T-cell (primary cell): ENCODE results near the gene MRPS27. TPM values are rescaled to one million over a fixed set of nuclear protein-coding genes. Genes with fewer than 3 reads are reported as not detected.

ENCODE experiments used
- ATAC-seq, 4 experiments: fragments of 200-7000 bp in 3 of 4; fragments of 150-1000 bp in 1 of 4; cut with Tn5 transposase; replicated peaks in 1 of 4; 1 replicate in 3 of 4; 2 replicates in 1 of 4; pipeline ENCODE4 v1.10.0; 2021; ENCODE audit warnings: moderate library complexity in 3 of 4, mild to moderate bottlenecking in 2 of 4, moderate number of reproducible peaks in 1 of 4
- CTCF ChIA-PET, 2 donors: fragments of 300-600 bp; sonication (Branson Sonifier 250); formaldehyde crosslinking; loops; one replicate each; lab custom pipeline; 2022; ENCODE audit warnings: antibody characterized with exemption in 2 of 2; lab: Charles Lee
- POLR2A ChIA-PET, 2 donors: fragments of 300-600 bp; sonication (Branson Sonifier 250); formaldehyde crosslinking; loops; one replicate each; lab custom pipeline; 2022; ENCODE audit warnings: antibody characterized with exemption in 2 of 2; lab: Charles Lee
- DNase-seq, 35 experiments: peaks; one replicate each; pipeline versions ENCODE4 v3.0.0 to v3.0.0-alpha.2; 2013 to 2023
- H3K27ac ChIP-seq: one replicate; pipeline ENCODE4 v1.5.1; 2013; ENCODE audit warnings: low read length
- H3K27me3 ChIP-seq, 2 experiments: replicated peaks in 1 of 2; 1 replicate in 1 of 2; 2 replicates in 1 of 2; pipeline versions ENCODE4 v1.6.1 to v1.7.0; 2013; ENCODE audit warnings: low read length in 1 of 2, mixed read lengths in 1 of 2; ENCODE audit not compliant: control insufficient read depth in 2 of 2, insufficient read depth in 2 of 2; ENCODE audit errors: extremely low read depth in 1 of 2
- H3K36me3 ChIP-seq, 2 donors: 1 replicate in 1 of 2; 2 replicates in 1 of 2; pipeline versions ENCODE4 v1.6.1 to v1.7.0; 2013; ENCODE audit warnings: low read length in 1 of 2; ENCODE audit not compliant: control insufficient read depth in 2 of 2, insufficient read depth in 1 of 2; ENCODE audit errors: extremely low read depth in 1 of 2
- H3K4me1 ChIP-seq, 2 experiments: 1 replicate in 1 of 2; 2 replicates in 1 of 2; pipeline versions ENCODE4 v1.6.1 to v1.7.0; 2013; ENCODE audit warnings: low read length in 2 of 2, mixed read lengths in 1 of 2; ENCODE audit not compliant: insufficient read depth in 2 of 2, control insufficient read depth in 1 of 2; ENCODE audit errors: extremely low read depth in 1 of 2
- H3K4me3 ChIP-seq, 2 donors: 1 replicate in 1 of 2; 2 replicates in 1 of 2; pipeline versions ENCODE4 v1.5.1 to v1.7.0; 2013; ENCODE audit warnings: mild to moderate bottlenecking in 2 of 2, low read length in 1 of 2, moderate library complexity in 1 of 2; ENCODE audit not compliant: control insufficient read depth in 1 of 2; ENCODE audit errors: extremely low read depth in 1 of 2
- H3K9me3 ChIP-seq: 2 replicates; pipeline ENCODE4 v1.7.0; 2013
- H3K27ac Mint-ChIP-seq, 2 donors: one replicate each; pipeline ENCODE4 v1.8.0; 2020 to 2021; ENCODE audit warnings: mild to moderate bottlenecking in 2 of 2, mixed read lengths in 2 of 2
- H3K27me3 Mint-ChIP-seq, 2 donors: one replicate each; pipeline ENCODE4 v1.8.0; 2021 to 2022; ENCODE audit warnings: mixed read lengths in 2 of 2
- H3K36me3 Mint-ChIP-seq: one replicate; pipeline ENCODE4 v1.8.0; 2021; ENCODE audit warnings: mixed read lengths
- H3K4me1 Mint-ChIP-seq, 3 donors: one replicate each; pipeline ENCODE4 v1.8.0; 2020 to 2022; ENCODE audit warnings: mixed read lengths in 3 of 3, mild to moderate bottlenecking in 1 of 3
- H3K4me3 Mint-ChIP-seq, 3 donors: one replicate each; pipeline ENCODE4 v1.8.0; 2020 to 2022; ENCODE audit warnings: mild to moderate bottlenecking in 3 of 3, mixed read lengths in 3 of 3, moderate library complexity in 3 of 3
- H3K9me3 Mint-ChIP-seq, 3 donors: one replicate each; pipeline ENCODE4 v1.8.0; 2020 to 2022; ENCODE audit warnings: mixed read lengths in 3 of 3
- WGBS: methylation state at CpG from one replicate; pipeline ENCODE4 v1.1.5; 2013; ENCODE audit warnings: missing lambda C conversion rate; ENCODE audit not compliant: insufficient coverage; 5-methylcytosine and 5-hydroxymethylcytosine counted together
- total RNA-seq, 35 experiments: library from RNA in 6 of 35; stranded (reverse) in 6 of 35; fragments of 120-200 nt in 1 of 35; gene quantifications; one replicate each; pipeline versions ENCODE4 v1.2.1 to v1.2.4 and lab custom pipeline; 2013 to 2026

Gene MRPS27
- total RNA-seq, 5 donors from 2014 or later (not counting 1 experiment from before 2014, with no cell fraction given) = 34.4 to 43.3 (median 39.7) TPM

- Mint-ChIP-seq H3K27me3 (no peaks in the 10 kb centered on the region), H3K36me3 (peaks cover 48% of the 10 kb centered on the region), H3K9me3 (no peaks in the 10 kb centered on the region), H3K27ac (no peak overlapping the region), H3K4me3 (no peak overlapping the region), H3K4me1 (peaks cover 3 to 5% (median 4%) of the 10 kb centered on the region in 3 donors)
- Histone ChIP-seq H3K27ac (no peak overlapping the region), H3K9me3 (no peaks in the 10 kb centered on the region), H3K36me3 (peaks cover 0 to under 1% of the 10 kb centered on the region in 2 donors), H3K4me3 (no peak overlapping the region), H3K4me1 (peaks cover 0 to 16% of the 10 kb centered on the region in 2 experiments), H3K27me3 (no peaks in the 10 kb centered on the region)
- ChIA-PET POLR2A (no interaction called here), CTCF (no interaction called here)
- DNase-seq (no peak), ATAC-seq (no peak)
These were observed 33.0 kb upstream of the MRPS27 start for GRCh38 chr5:72353046-72353445.

- peaks cover 3 to 5% (median 4%) of the 10 kb centered on the region in 3 donors for H3K4me1 Mint-ChIP-seq
- H3K9me3 ChIP-seq = no peaks in the 10 kb centered on the region
- H3K27me3 Mint-ChIP-seq = no peaks in the 10 kb centered on the region
- no peaks in the 10 kb centered on the region for H3K27me3 ChIP-seq
- WGBS = no CpG with 5 or more reads among the region's 1 CpG
- H3K4me1 ChIP-seq = peaks cover 0 to 16% of the 10 kb centered on the region in 2 experiments
- H3K4me3 ChIP-seq = no peak overlapping the region
- H3K4me3 Mint-ChIP-seq = no peak overlapping the region
- CTCF ChIA-PET = no interaction called here
- DNase-seq (no peak), ATAC-seq (no peak)
- no peaks in the 10 kb centered on the region for H3K36me3 ChIP-seq
- no peaks in the 10 kb centered on the region for H3K9me3 Mint-ChIP-seq
- POLR2A ChIA-PET = no interaction called here
- H3K36me3 Mint-ChIP-seq = peaks cover 47% of the 10 kb centered on the region
- H3K27ac Mint-ChIP-seq = no peak overlapping the region
- no peak overlapping the region for H3K27ac ChIP-seq
These were observed 32.6 kb upstream of the MRPS27 start for GRCh38 chr5:72352616-72353015.

- CTCF ChIA-PET = no interaction called here
- no peak for ATAC-seq
- no peak for DNase-seq
- Mint-ChIP-seq H3K36me3 (peaks cover 52% of the 10 kb centered on the region), H3K4me3 (no peak overlapping the region), H3K9me3 (no peaks in the 10 kb centered on the region), H3K27ac (no peak overlapping the region), H3K4me1 (peaks cover 3 to 5% (median 4%) of the 10 kb centered on the region in 3 donors), H3K27me3 (no peaks in the 10 kb centered on the region)
- POLR2A ChIA-PET = no interaction called here
- no peak overlapping the region for H3K4me3 ChIP-seq
- H3K9me3 ChIP-seq = no peaks in the 10 kb centered on the region
- H3K27me3 ChIP-seq = no peaks in the 10 kb centered on the region
- WGBS = 100% methylated on average over 1 of the region's 2 CpGs
- peaks cover 0 to 8% of the 10 kb centered on the region in 2 donors for H3K36me3 ChIP-seq
- no peak overlapping the region for H3K27ac ChIP-seq
- peaks cover 0 to 16% of the 10 kb centered on the region in 2 experiments for H3K4me1 ChIP-seq
These were observed 31.3 kb upstream of the MRPS27 start for GRCh38 chr5:72351376-72351775.

GRCh38 chr5:72347801-72348308 lies 27.8 kb upstream of the MRPS27 start:
- POLR2A ChIA-PET = no interaction called here
- DNase-seq (no peak), ATAC-seq (no peak)
- peaks cover 3 to 22% of the 10 kb centered on the region in 2 donors for H3K36me3 ChIP-seq
- WGBS = no CpG with 5 or more reads among the region's 4 CpGs
- H3K27ac Mint-ChIP-seq = no peak overlapping the region
- peaks cover 3 to 5% (median 4%) of the 10 kb centered on the region in 3 donors for H3K4me1 Mint-ChIP-seq
- H3K36me3 Mint-ChIP-seq = peaks cover 66% of the 10 kb centered on the region
- H3K9me3 ChIP-seq = no peaks in the 10 kb centered on the region
- H3K4me1 ChIP-seq = peaks cover 0 to 16% of the 10 kb centered on the region in 2 experiments
- CTCF ChIA-PET = interaction anchor here in 1 of 2 donors (1.1 kb wide), 1 partner anchor 12 kb away, joined by 3 read pairs; no protein-coding TSS in a partner anchor
- H3K4me3 Mint-ChIP-seq = no peak overlapping the region
- H3K27me3 Mint-ChIP-seq = no peaks in the 10 kb centered on the region
- no peaks in the 10 kb centered on the region for H3K27me3 ChIP-seq
- H3K9me3 Mint-ChIP-seq = no peaks in the 10 kb centered on the region
- H3K4me3 ChIP-seq = no peak overlapping the region
- H3K27ac ChIP-seq = no peak overlapping the region

- H3K27me3 ChIP-seq = no peaks in the 10 kb centered on the region
- H3K9me3 ChIP-seq = no peaks in the 10 kb centered on the region
- no peaks in the 10 kb centered on the region for H3K9me3 Mint-ChIP-seq
- no peak overlapping the region for H3K4me3 Mint-ChIP-seq
- H3K36me3 Mint-ChIP-seq = peaks cover 65% of the 10 kb centered on the region
- H3K36me3 ChIP-seq = peaks cover 3 to 28% of the 10 kb centered on the region in 2 donors
- ATAC-seq (no peak), DNase-seq (no peak)
- POLR2A ChIA-PET = no interaction called here
- WGBS = 94% methylated on average over 2 of the region's 2 CpGs
- H3K4me3 ChIP-seq = no peak overlapping the region
- peaks cover 3 to 5% (median 4%) of the 10 kb centered on the region in 3 donors for H3K4me1 Mint-ChIP-seq
- no peak overlapping the region for H3K27ac Mint-ChIP-seq
- no peak overlapping the region for H3K27ac ChIP-seq
- CTCF ChIA-PET = interaction anchor here in 1 of 2 donors (1.1 kb wide), 1 partner anchor 8 kb away, joined by 3 read pairs; no protein-coding TSS in a partner anchor
- peaks cover 0 to 16% of the 10 kb centered on the region in 2 experiments for H3K4me1 ChIP-seq
- no peaks in the 10 kb centered on the region for H3K27me3 Mint-ChIP-seq
These were observed 26.4 kb upstream of the MRPS27 start for GRCh38 chr5:72346398-72346797.

- Histone ChIP-seq H3K4me3 (no peak overlapping the region), H3K9me3 (no peaks in the 10 kb centered on the region), H3K36me3 (peaks cover 0 to 46% of the 10 kb centered on the region in 2 donors), H3K27me3 (no peaks in the 10 kb centered on the region), H3K4me1 (no peaks in the 10 kb centered on the region), H3K27ac (no peak overlapping the region)
- no peaks in the 10 kb centered on the region for H3K27me3 Mint-ChIP-seq
- no peak for ATAC-seq
- ChIA-PET CTCF (interaction anchor here in 1 of 2 donors (1.3 kb wide), 1 partner anchor 8 kb away, joined by 3 read pairs; no protein-coding TSS in a partner anchor), POLR2A (interaction anchor here in 1 of 2 donors (0.7 kb wide), 1 partner anchor 373 kb away, joined by 3 read pairs; no protein-coding TSS in a partner anchor)
- WGBS = no CpG with 5 or more reads among the region's 4 CpGs
- H3K36me3 Mint-ChIP-seq = peaks cover 63% of the 10 kb centered on the region
- H3K27ac Mint-ChIP-seq = no peak overlapping the region
- no peaks in the 10 kb centered on the region for H3K9me3 Mint-ChIP-seq
- H3K4me1 Mint-ChIP-seq = peaks cover 0 to 3% (median 0%) of the 10 kb centered on the region in 3 donors
- no peak overlapping the region for H3K4me3 Mint-ChIP-seq
- no peak for DNase-seq
These were observed 18.7 kb upstream of the MRPS27 start for GRCh38 chr5:72338689-72339209.
